ENCODE measurements around the gene HPN.

Gene HPN

DNA sequence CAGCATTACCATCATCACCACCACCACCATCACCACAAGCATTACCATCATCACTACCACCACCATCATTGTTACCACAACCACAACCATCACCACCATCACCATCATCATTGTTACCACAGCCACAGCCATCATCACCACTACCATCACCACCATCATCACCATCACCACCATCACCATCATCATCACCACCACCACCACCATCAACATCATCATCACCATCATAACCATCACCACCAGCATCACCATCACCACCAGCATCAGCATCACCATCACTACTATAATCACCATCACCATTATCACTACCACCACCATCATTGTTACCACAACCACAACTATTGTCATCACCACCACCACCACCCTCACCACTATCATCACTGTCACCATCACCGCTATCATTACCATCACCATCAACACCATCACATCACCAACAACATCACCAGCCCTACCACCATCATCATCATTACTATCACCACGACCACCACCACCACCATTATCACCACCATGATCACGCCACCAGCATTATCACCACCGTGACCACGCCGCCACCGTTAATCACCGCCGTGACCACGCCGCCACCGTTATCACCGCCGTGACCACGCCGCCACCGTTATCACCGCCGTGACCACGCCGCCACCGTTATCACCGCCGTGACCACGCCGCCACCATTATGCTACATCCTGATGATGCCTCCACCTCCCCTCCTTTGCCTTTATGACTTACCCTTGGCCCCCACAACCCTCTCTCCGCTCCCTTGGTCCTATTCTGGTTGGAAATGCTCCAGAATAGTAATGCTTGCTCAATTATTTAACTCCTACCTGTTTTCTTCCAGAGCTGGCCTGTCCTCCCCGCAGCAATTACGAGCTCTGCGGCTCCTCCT, 64.1 kb downstream of the HPN start:
- no peak for DNase-seq (ENCODE audit: low spot score)

DNA sequence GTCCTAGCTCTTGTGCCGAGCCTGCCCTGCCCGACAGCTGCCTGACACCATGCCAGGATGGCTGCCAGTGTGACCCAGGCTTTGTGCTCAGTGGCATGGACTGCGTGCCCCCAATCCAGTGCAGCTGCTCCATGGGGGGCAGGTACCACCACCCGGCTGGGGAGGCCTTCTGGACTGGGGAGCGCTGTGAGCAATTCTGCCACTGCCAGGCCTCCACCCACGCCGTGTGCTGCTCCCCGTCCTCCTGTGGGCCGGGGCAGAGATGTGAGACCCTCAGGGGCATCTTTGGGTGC, 64.7 kb downstream of the HPN start:
- no peak for DNase-seq (ENCODE audit: low spot score)

GRCh38 chr19:35106898-35107541, 65.5 kb downstream of the HPN start:
- no peak for DNase-seq (ENCODE audit: low spot score)

- DNase-seq (ENCODE audit: low spot score), result no peak
These were observed 66.0 kb downstream of the HPN start for GRCh38 chr19:35107545-35107944.

DNA sequence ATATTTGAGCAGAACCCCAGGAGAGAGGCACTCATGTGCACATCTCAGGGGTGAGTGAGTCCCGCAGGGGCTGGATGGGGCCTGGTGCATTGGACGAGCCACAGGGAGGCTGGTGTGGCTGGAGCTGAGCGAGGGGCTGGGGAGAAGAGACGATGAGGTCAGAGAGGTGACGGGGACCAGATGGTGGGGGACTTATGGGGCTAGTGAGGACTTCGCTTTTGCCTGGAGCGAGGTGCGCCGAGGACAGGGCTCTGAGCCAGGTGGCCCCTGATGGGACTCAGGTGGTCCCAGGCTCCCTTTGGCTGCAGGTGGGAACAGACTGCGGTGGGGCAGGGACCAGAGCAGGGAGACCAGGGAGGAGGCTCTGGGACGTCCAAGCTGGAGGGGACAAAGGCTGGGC, 67.2 kb downstream of the HPN start:
- DNase-seq (ENCODE audit: low spot score), result no peak

- no peak for DNase-seq (ENCODE audit: low spot score)
These were observed 68.0 kb downstream of the HPN start for GRCh38 chr19:35109395-35110112.

GRCh38 chr19:35110974-35111373, 69.5 kb downstream of the HPN start:
- DNase-seq (ENCODE audit: low spot score), result no peak

GRCh38 chr19:35112995-35113688, 71.6 kb downstream of the HPN start:
- DNase-seq (ENCODE audit: low spot score), result no peak

DNA sequence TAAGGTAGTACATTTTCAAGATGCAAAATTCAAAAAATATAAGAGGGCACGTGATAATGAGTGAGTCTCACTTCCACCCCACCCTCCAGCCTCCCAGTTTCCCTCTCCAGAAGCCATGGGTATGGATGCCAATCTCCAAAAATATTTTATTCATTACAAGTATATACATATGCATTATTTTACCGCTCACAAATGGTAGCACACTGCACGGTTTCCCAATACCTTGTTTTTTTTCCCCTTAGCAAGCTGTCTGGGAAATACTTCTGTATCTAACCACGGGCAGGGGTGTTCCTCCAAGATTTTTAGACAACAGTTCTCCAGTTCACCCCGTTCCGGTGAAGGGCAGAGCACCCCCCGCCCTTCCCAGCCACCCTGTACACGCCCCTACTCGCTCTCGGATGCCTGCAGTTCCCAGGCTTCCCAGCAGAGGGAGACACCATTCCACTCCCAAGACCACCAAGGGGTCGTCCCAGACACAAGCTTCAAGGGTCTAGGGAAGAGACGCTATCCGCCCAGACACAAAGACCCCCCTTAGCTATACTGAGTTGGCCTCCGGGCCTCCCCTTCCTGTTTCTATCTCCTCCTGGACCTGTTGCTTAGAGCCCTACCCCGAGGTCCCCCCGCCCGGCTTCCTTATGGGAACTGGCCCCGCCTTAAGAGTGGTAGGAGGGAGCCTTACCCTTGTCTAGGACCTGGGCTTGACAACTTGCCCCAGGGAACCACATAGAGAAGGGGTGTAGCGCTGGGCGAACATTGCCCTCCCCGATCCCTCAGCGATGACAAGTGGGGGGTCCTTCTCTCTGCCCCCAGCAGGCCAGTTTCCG, 73.0 kb downstream of the HPN start:
- DNase-seq (ENCODE audit: low spot score), result peak; percentile 77

GRCh38 chr19:35115177-35115951, 73.8 kb downstream of the HPN start, which contains the start of gene FXYD3:
Gene FXYD3 (plus strand): TSS chr19:35115823. CDS start chr19:35119377, 3,554 bp downstream.
- DNase-seq (ENCODE audit: low spot score), result no peak
